Mammary epithelial cell (primary cell): ENCODE measurements around the gene COL24A1.

ENCODE experiments used
- EZH2 ChIP-seq: IDR thresholded peaks from 2 replicates; pipeline ENCODE4 v1.6.1; 2012; ENCODE audit warnings: low read length, inconsistent platforms, borderline replicate concordance
- TF ChIP-seq, protein P1 (sequence below), 2 donors: IDR thresholded peaks in 1 of 2; conservative IDR thresholded peaks in 1 of 2; 2 replicates each; pipeline ENCODE4 v1.5.1; 2011 to 2012; ENCODE audit warnings: inconsistent platforms in 2 of 2, low read length in 2 of 2, mild to moderate bottlenecking in 2 of 2, control low read depth in 1 of 2, low read depth in 1 of 2; ENCODE audit not compliant: insufficient read depth in 1 of 2; ENCODE audit errors: extremely low read depth in 1 of 2

GRCh38 chr1:85838238-85838637 lies 318.3 kb downstream of the COL24A1 start:
- TF ChIP-seq, protein P1, sequence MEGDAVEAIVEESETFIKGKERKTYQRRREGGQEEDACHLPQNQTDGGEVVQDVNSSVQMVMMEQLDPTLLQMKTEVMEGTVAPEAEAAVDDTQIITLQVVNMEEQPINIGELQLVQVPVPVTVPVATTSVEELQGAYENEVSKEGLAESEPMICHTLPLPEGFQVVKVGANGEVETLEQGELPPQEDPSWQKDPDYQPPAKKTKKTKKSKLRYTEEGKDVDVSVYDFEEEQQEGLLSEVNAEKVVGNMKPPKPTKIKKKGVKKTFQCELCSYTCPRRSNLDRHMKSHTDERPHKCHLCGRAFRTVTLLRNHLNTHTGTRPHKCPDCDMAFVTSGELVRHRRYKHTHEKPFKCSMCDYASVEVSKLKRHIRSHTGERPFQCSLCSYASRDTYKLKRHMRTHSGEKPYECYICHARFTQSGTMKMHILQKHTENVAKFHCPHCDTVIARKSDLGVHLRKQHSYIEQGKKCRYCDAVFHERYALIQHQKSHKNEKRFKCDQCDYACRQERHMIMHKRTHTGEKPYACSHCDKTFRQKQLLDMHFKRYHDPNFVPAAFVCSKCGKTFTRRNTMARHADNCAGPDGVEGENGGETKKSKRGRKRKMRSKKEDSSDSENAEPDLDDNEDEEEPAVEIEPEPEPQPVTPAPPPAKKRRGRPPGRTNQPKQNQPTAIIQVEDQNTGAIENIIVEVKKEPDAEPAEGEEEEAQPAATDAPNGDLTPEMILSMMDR (conservative IDR thresholded peaks at IDR 0.05 in 1 of 2, IDR thresholded peaks at IDR 0.05 in 1 of 2; ENCODE audit: extremely low read depth in 1 of 2, insufficient read depth in 1 of 2, low read depth in 1 of 2, low read length in 2 of 2) = no peak
- no peak for TF ChIP-seq EZH2
